H1 (cell line): ENCODE results near the gene RUVBL2. TPM values are rescaled to one million over a fixed set of nuclear protein-coding genes. Genes with fewer than 3 reads are reported as not detected.

Experiments used
- ASH2L ChIP-seq: fragments of 200-600, 300-600 bp; sonication (generic); IDR thresholded peaks from one replicate; pipeline ENCODE4 v1.7.1; 2017; ENCODE audit warnings: low read length
- ATF2 ChIP-seq: IDR thresholded peaks from 2 replicates; pipeline ENCODE4 v1.6.1; 2012; ENCODE audit warnings: low read length, inconsistent platforms
- BACH1 ChIP-seq: IDR thresholded peaks from 2 replicates; pipeline ENCODE4 v1.6.1; 2012; ENCODE audit warnings: low read length, improper control_type of control experiment
- BCL11A ChIP-seq, 2 experiments: IDR thresholded peaks; one replicate each; pipeline ENCODE4 v1.6.1; 2011; ENCODE audit warnings: low read depth in 2 of 2, low read length in 2 of 2, mild to moderate bottlenecking in 2 of 2
- CBX5 ChIP-seq: fragments of 300-800, 300-1000 bp; sonication (generic); IDR thresholded peaks from 2 replicates; pipeline ENCODE4 v1.7.1; 2016; ENCODE audit warnings: antibody characterized with exemption, low read length, low read depth
- CEBPB ChIP-seq: IDR thresholded peaks from 2 replicates; pipeline ENCODE4 v1.6.1; 2012; ENCODE audit warnings: low read depth, low read length
- CHD2 ChIP-seq: IDR thresholded peaks from 2 replicates; pipeline ENCODE4 v1.6.1; 2012; ENCODE audit warnings: low read length, improper control_type of control experiment
- EP300 ChIP-seq, 2 experiments: IDR thresholded peaks; 1 replicate in 1 of 2; 2 replicates in 1 of 2; pipeline ENCODE4 v1.6.1; 2011 to 2012; ENCODE audit warnings: low read depth in 2 of 2, low read length in 2 of 2, mild to moderate bottlenecking in 2 of 2, borderline replicate concordance in 1 of 2, inconsistent platforms in 1 of 2, moderate library complexity in 1 of 2
- FOSL1 ChIP-seq: IDR thresholded peaks from 2 replicates; pipeline ENCODE4 v1.6.1; 2011; ENCODE audit warnings: mild to moderate bottlenecking, low read depth, low read length, moderate library complexity; ENCODE audit not compliant: insufficient read depth
- GABPA ChIP-seq: IDR thresholded peaks from 2 replicates; pipeline ENCODE4 v1.6.1; 2011; ENCODE audit warnings: mild to moderate bottlenecking, low read length, moderate library complexity, borderline replicate concordance; ENCODE audit not compliant: insufficient read depth
- KDM5A ChIP-seq: fragments of 200-600 bp; IDR thresholded peaks from 2 replicates; pipeline ENCODE4 v1.7.1; 2012; ENCODE audit warnings: mild to moderate bottlenecking, low read length, inconsistent platforms, mixed read lengths
- NANOG ChIP-seq: IDR thresholded peaks from 2 replicates; pipeline ENCODE4 v1.6.1; 2011; ENCODE audit warnings: low read length, low read depth, mild to moderate bottlenecking, inconsistent platforms; ENCODE audit not compliant: insufficient read depth, poor library complexity, severe bottlenecking
- NRF1 ChIP-seq: IDR thresholded peaks from 2 replicates; pipeline ENCODE4 v1.6.1; 2011; ENCODE audit warnings: mild to moderate bottlenecking, low read depth, low read length, improper control_type of control experiment
- POLR2A ChIP-seq, 2 experiments: IDR thresholded peaks; 1 replicate in 1 of 2; 2 replicates in 1 of 2; pipeline ENCODE4 v1.6.1; 2011; ENCODE audit warnings: low read depth in 2 of 2, low read length in 2 of 2, mild to moderate bottlenecking in 2 of 2; ENCODE audit errors: control extremely low read depth in 1 of 2
- RBBP5 ChIP-seq: IDR thresholded peaks from 2 replicates; pipeline ENCODE4 v1.7.1; 2012; ENCODE audit warnings: low read depth, mild to moderate bottlenecking, inconsistent platforms, low read length, moderate library complexity, borderline replicate concordance
- SIRT6 ChIP-seq: IDR thresholded peaks from one replicate; pipeline ENCODE4 v1.7.1; 2012; ENCODE audit warnings: low read length, inconsistent platforms
- SIX5 ChIP-seq: IDR thresholded peaks from 2 replicates; pipeline ENCODE4 v1.6.1; 2011; ENCODE audit warnings: mild to moderate bottlenecking, low read depth, low read length
- SP1 ChIP-seq: IDR thresholded peaks from 2 replicates; pipeline ENCODE4 v1.6.1; 2011; ENCODE audit warnings: low read depth, low read length
- SP2 ChIP-seq: IDR thresholded peaks from 2 replicates; pipeline ENCODE4 v1.6.1; 2012; ENCODE audit warnings: mild to moderate bottlenecking, low read length, inconsistent platforms
- SUZ12 ChIP-seq: fragments of 200-600 bp; sonication (generic); IDR thresholded peaks from 2 replicates; pipeline ENCODE4 v1.6.1; 2012; ENCODE audit warnings: mild to moderate bottlenecking, inconsistent platforms, low read length, moderate library complexity, mixed read lengths
- TAF1 ChIP-seq: IDR thresholded peaks from 2 replicates; pipeline ENCODE4 v1.6.1; 2011; ENCODE audit warnings: mild to moderate bottlenecking, low read depth, low read length
- TCF12 ChIP-seq: IDR thresholded peaks from 2 replicates; pipeline ENCODE4 v1.6.1; 2011; ENCODE audit warnings: low read depth, mild to moderate bottlenecking, low read length
- USF2 ChIP-seq: IDR thresholded peaks from 2 replicates; pipeline ENCODE4 v1.6.1; 2011; ENCODE audit warnings: low read length, improper control_type of control experiment
- polyA plus RNA-seq, 7 experiments: library from polyadenylated mRNA; depleted of rRNA in 3 of 7; stranded (reverse) in 5 of 7; unstranded in 2 of 7; fragments of >200 nt in 5 of 7; fragments of 200-250 nt in 2 of 7; gene quantifications; 1 replicate in 5 of 7; 2 replicates in 1 of 7; 4 replicates in 1 of 7; pipeline versions ENCODE4 v1.2.1 to v1.2.3, GENCODE V29; 2011 to 2013; ENCODE audit warnings: missing spikeins in 2 of 7, mixed read lengths in 2 of 7
- total RNA-seq: library from RNA; stranded (reverse); fragmentation: NEBNext Ultra II Directional; extraction: Animal tissue kit (Norgen Biotek cat#: 25700); gene quantifications from 2 replicates; pipeline ENCODE4 v1.2.1, GENCODE V29; 2021

The RUVBL2 gene
- total and polyA plus RNA-seq, 2 of the 8 experiments (the other 6 are each of a cell fraction or from before 2014, with no cell fraction given) = 152 to 247 TPM

DNA sequence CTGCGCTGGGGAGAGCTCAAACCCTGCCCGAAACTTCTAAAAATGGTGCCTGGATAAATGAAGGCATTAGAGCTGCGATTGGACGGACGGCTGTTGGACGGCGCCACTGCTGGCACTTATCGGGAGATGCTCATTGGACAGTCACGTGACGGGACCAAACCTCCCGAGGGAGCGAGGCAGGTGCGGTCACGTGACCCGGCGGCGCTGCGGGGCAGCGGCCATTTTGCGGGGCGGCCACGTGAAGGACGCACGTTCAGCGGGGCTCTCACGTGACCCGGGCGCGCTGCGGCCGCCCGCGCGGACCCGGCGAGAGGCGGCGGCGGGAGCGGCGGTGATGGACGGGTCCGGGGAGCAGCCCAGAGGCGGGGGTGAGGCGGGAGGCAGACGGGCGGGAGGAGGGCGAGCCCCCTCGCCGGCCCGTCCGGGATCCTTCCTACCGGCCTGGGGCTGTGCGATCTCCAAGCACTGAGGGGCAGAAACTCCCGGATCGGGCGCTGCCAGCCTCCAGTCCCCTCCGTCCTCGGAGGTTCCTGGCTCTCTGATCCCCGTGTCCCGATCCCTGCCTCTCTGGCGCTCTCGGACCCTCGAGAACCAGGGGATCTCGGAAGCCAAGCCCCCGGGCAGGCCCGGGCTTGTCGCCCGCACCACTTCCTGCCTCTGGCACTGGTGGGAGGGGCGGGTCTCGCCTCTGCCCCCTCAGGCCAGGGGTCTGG is 38.9 kb upstream of the RUVBL2 start, which contains the start of gene BAX (continued):
- TF ChIP-seq SUZ12 = no peak
- TF ChIP-seq BACH1 = no peak
- peak; percentile 15; the same call in 1 of the 2 replicates for TF ChIP-seq NRF1
- peak; percentile 100 for TF ChIP-seq USF2
- peak in 1 of 2 experiments; percentile 85; a peak in 2 of 3 replicates for TF ChIP-seq POLR2A (IDR thresholded peaks at IDR 0.05; ENCODE audit: control extremely low read depth in 1 of 2, low read depth in 2 of 2, low read length in 2 of 2)
- no peak for TF ChIP-seq GABPA
- TF ChIP-seq KDM5A = 0 out of 2 replicates have a peak, but pooled peaks have one; percentile 53
- TF ChIP-seq TAF1 = peak; percentile 73
- peak; percentile 56; the same call in 1 of the 2 replicates for TF ChIP-seq FOSL1
- TF ChIP-seq TCF12 = no peak
- no peak for TF ChIP-seq ASH2L
- no peak for TF ChIP-seq CEBPB
- TF ChIP-seq ATF2 = no peak
- TF ChIP-seq SP1 = peak; percentile 44; the same call in 1 of the 2 replicates
- peak; percentile 45 for TF ChIP-seq SIX5
- no peak for TF ChIP-seq CBX5
- peak; percentile 65 for TF ChIP-seq NANOG
- TF ChIP-seq RBBP5 = 0 out of 2 replicates have a peak, but pooled peaks have one; percentile 43
- TF ChIP-seq SIRT6 = no peak
- TF ChIP-seq EP300 (IDR thresholded peaks at IDR 0.05; ENCODE audit: borderline replicate concordance in 1 of 2, low read depth in 2 of 2, low read length in 2 of 2) = peak in 1 of 2 experiments; percentile 64; a peak in 1 of 3 replicates
- TF ChIP-seq BCL11A (IDR thresholded peaks at IDR 0.05; ENCODE audit: low read depth in 2 of 2, low read length in 2 of 2) = no peak
- no peak for TF ChIP-seq SP2
- TF ChIP-seq CHD2 = no peak
